Neutrophil (primary cell): Measurements from ENCODE around the gene TMIGD3.

ENCODE experiments used
- H3K27ac ChIP-seq: fragments of 200-600 bp; sonication (generic); 2 replicates; pipeline ENCODE4 v1.5.1; 2016; ENCODE audit warnings: mild to moderate bottlenecking, moderate library complexity
- H3K27me3 ChIP-seq: fragments of 200-600 bp; sonication (generic); 2 replicates; pipeline ENCODE4 v1.6.0; 2016; ENCODE audit warnings: mild to moderate bottlenecking
- H3K36me3 ChIP-seq: fragments of 200-600 bp; sonication (generic); 2 replicates; pipeline ENCODE4 v1.5.1; 2017
- H3K4me1 ChIP-seq, 2 experiments: fragments of 200-600 bp in 1 of 2; sonication (generic) in 1 of 2; 1 replicate in 1 of 2; 2 replicates in 1 of 2; pipeline versions ENCODE4 v1.5.1 to v1.6.1; 2013 to 2016; ENCODE audit warnings: low read depth in 1 of 2, low read length in 1 of 2, mild to moderate bottlenecking in 1 of 2, moderate library complexity in 1 of 2; ENCODE audit not compliant: control insufficient read depth in 1 of 2, insufficient read depth in 1 of 2
- H3K4me3 ChIP-seq, 2 experiments: fragments of 200-600 bp in 1 of 2; sonication (generic) in 1 of 2; 1 replicate in 1 of 2; 2 replicates in 1 of 2; pipeline ENCODE4 v1.5.1; 2013 to 2016; ENCODE audit warnings: low read depth in 1 of 2, low read length in 1 of 2, mild to moderate bottlenecking in 1 of 2, moderate library complexity in 1 of 2
- H3K9me3 ChIP-seq: fragments of 200-600 bp; sonication (generic); 2 replicates; pipeline ENCODE4 v1.5.1; 2016
- TF ChIP-seq, protein P1 (sequence below): fragments of 200-600 bp; sonication (generic); IDR thresholded peaks from 2 replicates; pipeline ENCODE4 v1.5.1; 2016; ENCODE audit warnings: antibody characterized with exemption

TMIGD3 gene

DNA sequence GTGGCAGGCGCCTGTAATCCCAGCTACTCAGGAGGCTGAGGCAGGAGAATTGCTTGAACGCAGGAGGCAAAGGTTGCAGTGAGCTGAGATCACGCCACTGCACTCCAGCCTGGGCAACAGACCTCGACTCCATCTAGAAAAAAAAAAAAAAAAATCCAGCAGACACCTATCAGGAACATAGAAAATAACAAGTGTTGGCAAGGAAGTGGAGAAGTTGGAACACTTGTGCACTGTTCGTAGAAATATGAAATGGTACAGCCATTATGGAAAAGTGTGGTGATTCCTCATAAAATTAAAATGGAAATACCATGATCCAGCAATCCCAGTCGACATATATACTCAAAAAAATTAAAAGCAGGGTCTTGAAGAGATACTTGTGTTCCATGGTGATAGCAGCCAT, 41.7 kb downstream of the TMIGD3 start:
- no peak overlapping the region for H3K4me3 ChIP-seq
- no peaks in the 10 kb centered on the region for H3K4me1 ChIP-seq
- TF ChIP-seq, protein P1, sequence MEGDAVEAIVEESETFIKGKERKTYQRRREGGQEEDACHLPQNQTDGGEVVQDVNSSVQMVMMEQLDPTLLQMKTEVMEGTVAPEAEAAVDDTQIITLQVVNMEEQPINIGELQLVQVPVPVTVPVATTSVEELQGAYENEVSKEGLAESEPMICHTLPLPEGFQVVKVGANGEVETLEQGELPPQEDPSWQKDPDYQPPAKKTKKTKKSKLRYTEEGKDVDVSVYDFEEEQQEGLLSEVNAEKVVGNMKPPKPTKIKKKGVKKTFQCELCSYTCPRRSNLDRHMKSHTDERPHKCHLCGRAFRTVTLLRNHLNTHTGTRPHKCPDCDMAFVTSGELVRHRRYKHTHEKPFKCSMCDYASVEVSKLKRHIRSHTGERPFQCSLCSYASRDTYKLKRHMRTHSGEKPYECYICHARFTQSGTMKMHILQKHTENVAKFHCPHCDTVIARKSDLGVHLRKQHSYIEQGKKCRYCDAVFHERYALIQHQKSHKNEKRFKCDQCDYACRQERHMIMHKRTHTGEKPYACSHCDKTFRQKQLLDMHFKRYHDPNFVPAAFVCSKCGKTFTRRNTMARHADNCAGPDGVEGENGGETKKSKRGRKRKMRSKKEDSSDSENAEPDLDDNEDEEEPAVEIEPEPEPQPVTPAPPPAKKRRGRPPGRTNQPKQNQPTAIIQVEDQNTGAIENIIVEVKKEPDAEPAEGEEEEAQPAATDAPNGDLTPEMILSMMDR = no peak
- no peaks in the 10 kb centered on the region for H3K9me3 ChIP-seq
- H3K27ac ChIP-seq = no peak overlapping the region
- no peaks in the 10 kb centered on the region for H3K27me3 ChIP-seq
- H3K36me3 ChIP-seq = peaks cover 61% of the 10 kb centered on the region

DNA sequence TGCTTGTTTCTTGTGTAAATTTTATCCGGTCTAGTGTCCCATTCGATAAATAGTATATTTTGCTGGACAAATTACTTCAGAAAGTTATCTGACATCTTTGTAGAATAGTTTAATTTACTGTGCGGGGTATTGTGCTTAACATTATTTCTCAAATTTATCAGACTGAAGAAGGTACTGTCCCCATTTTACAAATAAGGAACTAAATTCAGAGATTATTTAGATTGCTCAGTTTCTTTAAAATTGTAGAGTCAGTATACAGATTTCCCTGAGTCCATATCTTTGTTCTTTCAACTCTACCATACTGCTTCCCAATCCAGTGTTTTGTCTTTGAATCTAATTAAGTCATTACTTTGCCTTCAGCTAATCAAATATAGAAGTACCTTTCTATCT, 47.8 kb downstream of the TMIGD3 start:
- no peak overlapping the region for H3K27ac ChIP-seq
- TF ChIP-seq, protein P1 = no peak
- H3K4me1 ChIP-seq = peaks cover 4 to 14% of the 10 kb centered on the region in 2 experiments
- H3K27me3 ChIP-seq = no peaks in the 10 kb centered on the region
- H3K36me3 ChIP-seq = peaks cover 73% of the 10 kb centered on the region
- H3K9me3 ChIP-seq = no peaks in the 10 kb centered on the region
- H3K4me3 ChIP-seq = no peak overlapping the region

DNA sequence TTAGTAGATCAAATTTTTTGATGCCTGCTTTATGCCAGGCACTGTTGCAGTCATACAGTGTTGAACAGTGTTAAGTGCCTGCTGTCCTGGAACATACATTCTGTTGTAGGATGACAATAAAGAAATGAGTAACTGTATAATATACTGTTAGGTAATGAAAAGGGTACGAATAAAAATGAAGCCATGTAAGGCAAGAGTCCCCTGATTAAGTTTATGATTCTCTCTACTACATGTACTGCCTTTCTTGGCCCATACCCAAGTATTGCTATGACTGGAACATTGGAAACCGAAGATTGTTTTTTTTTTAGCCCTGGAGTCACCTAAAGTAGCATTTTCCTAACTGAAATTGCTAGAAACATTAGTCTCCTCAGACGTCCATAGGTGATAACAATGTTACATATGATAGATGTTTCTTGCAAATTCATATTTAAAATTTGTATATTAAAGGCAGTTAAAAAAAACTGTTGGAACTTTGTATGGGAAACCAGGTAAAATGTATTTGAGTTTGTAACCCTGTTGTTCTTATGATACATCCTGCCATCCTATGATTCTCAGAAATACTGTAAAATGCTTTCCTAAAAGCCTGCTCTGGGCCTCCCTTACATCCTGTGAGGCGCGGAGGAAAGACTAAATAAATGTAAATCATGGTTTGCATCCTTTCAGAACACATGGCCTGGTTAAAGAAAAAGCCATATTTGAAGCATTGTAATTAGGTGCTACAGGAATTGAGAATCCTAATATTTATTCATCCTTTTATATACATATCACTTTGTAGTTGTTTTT, 48.4 kb downstream of the TMIGD3 start:
- Histone ChIP-seq H3K27ac (no peak overlapping the region), H3K36me3 (peaks cover 70% of the 10 kb centered on the region), H3K4me1 (peaks cover 10 to 20% of the 10 kb centered on the region in 2 experiments), H3K9me3 (no peaks in the 10 kb centered on the region), H3K4me3 (no peak overlapping the region), H3K27me3 (no peaks in the 10 kb centered on the region)
- TF ChIP-seq, protein P1 = no peak

DNA sequence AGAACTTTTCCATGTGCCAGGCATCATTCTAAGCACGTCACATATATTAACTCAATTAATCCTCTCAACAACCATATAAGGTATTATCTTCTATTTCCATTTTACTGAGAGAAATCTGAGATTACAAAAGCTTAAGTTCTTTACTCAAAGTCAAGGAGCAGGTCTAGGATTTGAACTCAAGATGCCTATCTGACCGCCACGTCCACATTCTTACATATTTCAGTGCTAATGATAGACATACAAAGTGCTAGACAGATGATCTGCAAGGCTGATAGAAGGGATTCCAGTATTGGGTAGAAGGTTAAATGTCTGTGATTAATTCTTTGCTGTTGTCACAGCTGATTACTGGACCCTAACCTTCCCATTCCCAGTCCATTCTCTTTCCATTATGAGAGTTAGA, 49.7 kb downstream of the TMIGD3 start:
- H3K4me1 ChIP-seq = peaks cover 16 to 27% of the 10 kb centered on the region in 2 experiments
- H3K36me3 ChIP-seq = peaks cover 57% of the 10 kb centered on the region
- no peaks in the 10 kb centered on the region for H3K9me3 ChIP-seq
- H3K4me3 ChIP-seq = no peak overlapping the region
- H3K27ac ChIP-seq = no peak overlapping the region
- no peaks in the 10 kb centered on the region for H3K27me3 ChIP-seq
- TF ChIP-seq, protein P1 = no peak

DNA sequence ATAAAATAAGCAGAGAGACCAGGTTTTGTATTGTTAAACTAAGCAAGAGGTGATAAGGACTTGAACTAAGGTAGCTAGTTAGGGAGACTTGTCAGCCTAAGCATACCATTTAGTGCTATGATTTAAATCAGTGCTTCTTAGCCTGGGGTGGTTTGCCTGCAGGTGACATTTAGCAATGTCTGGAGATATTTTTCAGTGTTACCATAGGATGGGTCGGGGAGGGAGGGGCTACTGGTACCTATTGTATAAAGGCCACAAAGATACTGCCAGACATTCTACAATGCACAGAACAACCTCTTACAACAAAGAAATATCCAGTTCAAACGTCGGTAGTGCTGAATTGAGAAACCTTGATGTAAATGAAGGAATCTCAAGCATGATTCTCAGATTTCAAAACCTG, 50.9 kb downstream of the TMIGD3 start:
- H3K4me3 ChIP-seq = no peak overlapping the region
- H3K27ac ChIP-seq = no peak overlapping the region
- H3K4me1 ChIP-seq = peaks cover 21 to 32% of the 10 kb centered on the region in 2 experiments
- H3K27me3 ChIP-seq = no peaks in the 10 kb centered on the region
- no peaks in the 10 kb centered on the region for H3K9me3 ChIP-seq
- TF ChIP-seq, protein P1 = no peak
- H3K36me3 ChIP-seq = peaks cover 45% of the 10 kb centered on the region
